Caco-2 (cell line): Measurements from ENCODE around the gene UBE2V1. TPM values are rescaled to one million over a fixed set of nuclear protein-coding genes. Genes with fewer than 3 reads are reported as not detected.
"Not testable (repeated sequence)": the region's sequence is repeated elsewhere in the genome, so short reads cannot be mapped to it uniquely, and the experiment has no call there.

Source experiments
- BruUV-seq: library from RNA; stranded (reverse); fragments of 400-500 nt; replicated peaks from 2 replicates; lab custom pipeline; 2021; lab: Mats Ljungman, UMichigan
- CTCF ChIA-PET: fragments of 300-600 bp; sonication (Branson Sonifier 250); formaldehyde crosslinking; loops from one replicate; lab custom pipeline; 2022; ENCODE audit warnings: antibody characterized with exemption; lab: Charles Lee
- POLR2A ChIA-PET: fragments of 300-600 bp; sonication (Branson Sonifier 250); formaldehyde crosslinking; loops from one replicate; lab custom pipeline; 2022; ENCODE audit warnings: antibody characterized with exemption; lab: Charles Lee
- DNase-seq, 2 experiments: peaks; one replicate each; pipeline versions ENCODE4 v3.0.0 to v3.0.0-alpha.2; 2020 to 2022
- H3K27me3 ChIP-seq: replicated peaks from 2 replicates; pipeline ENCODE4 v1.6.0; 2011; ENCODE audit warnings: low read length; ENCODE audit not compliant: control insufficient read depth, insufficient read depth
- H3K36me3 ChIP-seq: 2 replicates; pipeline ENCODE4 v1.5.1; 2011; ENCODE audit warnings: low read length; ENCODE audit not compliant: control insufficient read depth, insufficient read depth
- H3K4me1 ChIP-seq: fragments of 250-450 bp; sonication (Bioruptor Pico); 2 replicates; pipeline ENCODE4 v1.5.1; 2020; ENCODE audit warnings: mild to moderate bottlenecking
- H3K4me3 ChIP-seq: 2 replicates; pipeline ENCODE4 v1.5.1; 2011; ENCODE audit warnings: low read depth, mild to moderate bottlenecking, control low read depth, low read length
- H3K9me3 ChIP-seq: fragments of 250-450 bp; sonication (Bioruptor Pico); 2 replicates; pipeline ENCODE4 v1.5.1; 2020; ENCODE audit warnings: mild to moderate bottlenecking, moderate library complexity
- H3K27ac Mint-ChIP-seq: one replicate; pipeline ENCODE4 v1.8.0; 2022; ENCODE audit warnings: mixed read lengths; ENCODE audit not compliant: unreplicated experiment
- H3K27me3 Mint-ChIP-seq: one replicate; pipeline ENCODE4 v1.8.0; 2022; ENCODE audit warnings: mixed read lengths; ENCODE audit not compliant: insufficient read depth, unreplicated experiment
- H3K36me3 Mint-ChIP-seq: one replicate; pipeline ENCODE4 v1.8.0; 2022; ENCODE audit warnings: mild to moderate bottlenecking, mixed read lengths; ENCODE audit not compliant: insufficient read depth, unreplicated experiment
- H3K4me1 Mint-ChIP-seq: one replicate; pipeline ENCODE4 v1.8.0; 2022; ENCODE audit warnings: low read depth, mixed read lengths; ENCODE audit not compliant: unreplicated experiment
- H3K4me3 Mint-ChIP-seq: one replicate; pipeline ENCODE4 v1.8.0; 2022; ENCODE audit warnings: mild to moderate bottlenecking, moderate library complexity, mixed read lengths; ENCODE audit not compliant: unreplicated experiment
- H3K9me3 Mint-ChIP-seq: one replicate; pipeline ENCODE4 v1.8.0; 2022; ENCODE audit warnings: mixed read lengths; ENCODE audit not compliant: unreplicated experiment
- intact Hi-C: fragments of 100-400 bp; cut with micrococcal nuclease; formaldehyde crosslinking; loops from one replicate; pipeline ENCODE4 v1.10.0; 2022; ENCODE audit not compliant: unreplicated experiment
- total RNA-seq: library from RNA; stranded (reverse); gene quantifications from 2 replicates; pipeline ENCODE4 v1.2.3, GENCODE V29; 2022
- TF ChIP-seq, protein P1 (sequence below), 2 experiments: fragments of 200-600 bp in 1 of 2; IDR thresholded peaks; 1 replicate in 1 of 2; 2 replicates in 1 of 2; pipeline versions ENCODE4 v1.5.1 to v1.8.0; 2011 to 2022; ENCODE audit warnings: antibody characterized with exemption in 1 of 2, control low read depth in 1 of 2, inconsistent platforms in 1 of 2, low read depth in 1 of 2, low read length in 1 of 2, mild to moderate bottlenecking in 1 of 2, moderate library complexity in 1 of 2; ENCODE audit not compliant: insufficient read depth in 1 of 2, severe bottlenecking in 1 of 2, unreplicated experiment in 1 of 2

The UBE2V1 gene
- total RNA-seq, 1 experiment from 2014 or later: 485 TPM

DNA sequence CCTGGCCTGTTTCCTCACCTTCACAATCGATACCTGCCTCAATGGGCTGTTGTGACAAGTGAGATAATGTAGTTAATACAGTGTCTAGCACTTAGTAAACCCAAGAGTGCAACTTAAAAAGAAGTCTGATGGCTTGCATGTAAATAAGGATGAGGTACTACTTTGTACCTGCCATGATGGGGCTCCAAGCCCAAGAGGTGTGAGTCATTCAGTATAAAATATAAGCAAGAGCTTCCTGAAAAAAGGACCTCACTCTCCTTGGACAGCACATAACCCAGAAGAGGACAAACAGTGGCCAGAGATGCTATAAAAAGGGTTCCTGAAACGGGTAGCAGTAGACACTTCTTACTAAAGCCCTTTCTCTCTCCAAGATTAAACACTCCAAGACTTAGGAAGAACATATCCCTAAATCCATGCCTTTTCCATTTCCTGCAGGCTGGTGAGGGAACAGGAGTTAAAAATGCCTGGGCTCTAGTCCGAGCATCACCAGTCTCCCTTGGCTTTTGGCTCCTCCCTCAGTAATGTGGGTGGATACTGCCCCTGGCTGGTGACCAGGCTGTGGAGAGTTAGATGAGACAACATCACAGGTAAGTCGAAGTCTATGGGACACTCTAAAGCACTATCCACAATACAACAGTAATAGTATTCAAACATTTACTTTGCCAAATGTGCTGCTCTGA is 4.3 kb downstream of the UBE2V1 start:
- Mint-ChIP-seq H3K27me3 (no peaks in the 10 kb centered on the region), H3K27ac (peak overlapping the region; percentile 57), H3K9me3 (no peaks in the 10 kb centered on the region), H3K4me1 (peaks cover 57% of the 10 kb centered on the region), H3K36me3 (peaks cover 58% of the 10 kb centered on the region), H3K4me3 (no peak overlapping the region)
- DNase-seq: peak in 1 of 2 experiments; percentile 38
- H3K4me3 ChIP-seq: no peak overlapping the region
- TF ChIP-seq, protein P1, sequence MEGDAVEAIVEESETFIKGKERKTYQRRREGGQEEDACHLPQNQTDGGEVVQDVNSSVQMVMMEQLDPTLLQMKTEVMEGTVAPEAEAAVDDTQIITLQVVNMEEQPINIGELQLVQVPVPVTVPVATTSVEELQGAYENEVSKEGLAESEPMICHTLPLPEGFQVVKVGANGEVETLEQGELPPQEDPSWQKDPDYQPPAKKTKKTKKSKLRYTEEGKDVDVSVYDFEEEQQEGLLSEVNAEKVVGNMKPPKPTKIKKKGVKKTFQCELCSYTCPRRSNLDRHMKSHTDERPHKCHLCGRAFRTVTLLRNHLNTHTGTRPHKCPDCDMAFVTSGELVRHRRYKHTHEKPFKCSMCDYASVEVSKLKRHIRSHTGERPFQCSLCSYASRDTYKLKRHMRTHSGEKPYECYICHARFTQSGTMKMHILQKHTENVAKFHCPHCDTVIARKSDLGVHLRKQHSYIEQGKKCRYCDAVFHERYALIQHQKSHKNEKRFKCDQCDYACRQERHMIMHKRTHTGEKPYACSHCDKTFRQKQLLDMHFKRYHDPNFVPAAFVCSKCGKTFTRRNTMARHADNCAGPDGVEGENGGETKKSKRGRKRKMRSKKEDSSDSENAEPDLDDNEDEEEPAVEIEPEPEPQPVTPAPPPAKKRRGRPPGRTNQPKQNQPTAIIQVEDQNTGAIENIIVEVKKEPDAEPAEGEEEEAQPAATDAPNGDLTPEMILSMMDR (IDR thresholded peaks at IDR 0.05; ENCODE audit: insufficient read depth in 1 of 2, low read depth in 1 of 2, low read length in 1 of 2, severe bottlenecking in 1 of 2, unreplicated experiment in 1 of 2): no peak
- H3K27me3 ChIP-seq: no peaks in the 10 kb centered on the region
- H3K4me1 ChIP-seq: peaks cover 67% of the 10 kb centered on the region
- H3K36me3 ChIP-seq: 0 out of 2 replicates have a peak, but pooled peaks cover 2% of the 10 kb centered on the region
- no peaks in the 10 kb centered on the region for H3K9me3 ChIP-seq
- intact Hi-C loops: no loop called here
- POLR2A ChIA-PET: no interaction called here
- no TSS peak for BruUV-seq
- CTCF ChIA-PET: interaction anchor here (0.6 to 1.5 kb wide), 5 partner anchors 9 to 268 kb away, joined by 3 to 8 read pairs (median 4); no protein-coding TSS in a partner anchor

DNA sequence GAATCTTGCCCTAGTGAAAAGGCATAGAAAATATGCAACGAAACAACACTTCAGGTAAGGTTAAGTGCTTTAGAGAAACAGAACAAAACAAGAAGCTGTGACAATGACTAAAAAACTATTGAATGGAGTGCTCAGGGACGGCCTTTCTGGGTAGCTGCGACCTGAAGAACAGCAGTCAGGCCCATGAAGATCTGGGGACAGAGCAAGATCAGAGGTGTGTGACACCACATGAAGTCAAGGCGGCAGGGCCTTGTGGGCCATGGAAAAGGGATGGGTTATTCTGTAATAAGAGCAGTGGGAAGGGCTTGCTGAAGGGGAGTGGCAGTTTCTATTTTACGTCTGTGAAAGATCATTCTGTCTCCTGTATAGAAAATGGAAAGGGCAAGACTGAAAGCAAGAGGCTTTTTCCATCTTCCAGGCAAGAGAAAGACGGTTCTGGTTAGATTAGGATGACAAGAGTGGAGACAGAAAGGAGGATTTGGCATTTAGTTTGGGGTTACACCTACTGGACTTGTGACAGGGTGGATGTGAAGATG is 5.1 kb downstream of the UBE2V1 start:
- POLR2A ChIA-PET: no interaction called here
- intact Hi-C loops: no loop called here
- Mint-ChIP-seq H3K27me3 (no peaks in the 10 kb centered on the region), H3K27ac (peak overlapping the region; percentile 39), H3K4me1 (peaks cover 60% of the 10 kb centered on the region), H3K9me3 (no peaks in the 10 kb centered on the region), H3K4me3 (peak overlapping the region; percentile 11), H3K36me3 (peaks cover 59% of the 10 kb centered on the region)
- no peaks in the 10 kb centered on the region for H3K9me3 ChIP-seq
- 0 out of 2 replicates have a peak, but pooled peaks cover 2% of the 10 kb centered on the region for H3K36me3 ChIP-seq
- CTCF ChIA-PET: interaction anchor here (0.6 to 1.5 kb wide), 2 partner anchors 129 to 267 kb away, joined by 3 to 6 read pairs; no protein-coding TSS in a partner anchor
- BruUV-seq: no TSS peak
- no peaks in the 10 kb centered on the region for H3K27me3 ChIP-seq
- no peak overlapping the region for H3K4me3 ChIP-seq
- DNase-seq: peak in 1 of 2 experiments; percentile 34
- H3K4me1 ChIP-seq: peaks cover 72% of the 10 kb centered on the region
- TF ChIP-seq, protein P1 (IDR thresholded peaks at IDR 0.05; ENCODE audit: insufficient read depth in 1 of 2, low read depth in 1 of 2, low read length in 1 of 2, severe bottlenecking in 1 of 2, unreplicated experiment in 1 of 2): no peak

DNA sequence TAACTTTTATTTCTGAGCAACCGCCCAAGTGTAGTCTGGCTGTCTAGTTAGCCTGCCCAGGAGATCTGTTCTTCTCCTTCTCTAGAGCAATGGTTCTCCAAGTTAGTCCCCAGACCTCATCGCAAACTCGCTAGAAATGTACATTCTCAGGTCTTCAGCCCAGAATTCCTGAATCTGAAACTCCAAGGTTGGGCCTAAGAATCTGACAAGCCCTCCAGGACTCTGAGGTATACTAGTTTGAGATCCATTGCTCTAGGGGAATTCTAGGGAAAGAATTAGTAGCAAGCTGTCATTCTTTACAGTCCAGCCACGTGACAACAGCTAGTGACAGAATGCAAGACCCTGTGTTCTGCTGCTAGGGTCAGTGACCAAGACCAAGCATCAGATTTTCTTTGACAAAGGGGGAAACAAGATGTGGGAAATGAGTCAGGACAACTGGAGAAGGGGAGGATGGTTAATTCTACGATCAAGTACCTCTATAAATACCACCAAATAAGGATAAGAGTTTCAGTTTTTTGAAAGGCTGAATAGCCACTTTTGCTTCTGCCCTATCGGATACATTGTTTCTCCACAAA is 5.8 kb downstream of the UBE2V1 start:
- peak in 1 of 2 experiments; percentile 25 for DNase-seq
- Histone ChIP-seq H3K4me1 (peaks cover 79% of the 10 kb centered on the region), H3K9me3 (no peaks in the 10 kb centered on the region), H3K27me3 (no peaks in the 10 kb centered on the region), H3K4me3 (no peak overlapping the region), H3K36me3 (peaks cover 2% of the 10 kb centered on the region; the same call in 1 of the 2 replicates)
- no peaks in the 10 kb centered on the region for H3K9me3 Mint-ChIP-seq
- no TSS peak for BruUV-seq
- H3K27ac Mint-ChIP-seq: peak overlapping the region; percentile 39
- intact Hi-C loops: no loop called here
- TF ChIP-seq, protein P1 (IDR thresholded peaks at IDR 0.05; ENCODE audit: insufficient read depth in 1 of 2, low read depth in 1 of 2, low read length in 1 of 2, severe bottlenecking in 1 of 2, unreplicated experiment in 1 of 2): no peak
- POLR2A ChIA-PET: interaction anchor here (0.7 kb wide), 1 partner anchor 128 kb away, joined by 12 read pairs; no protein-coding TSS in a partner anchor
- no peaks in the 10 kb centered on the region for H3K27me3 Mint-ChIP-seq
- peaks cover 58% of the 10 kb centered on the region for H3K36me3 Mint-ChIP-seq
- no peak overlapping the region for H3K4me3 Mint-ChIP-seq
- H3K4me1 Mint-ChIP-seq: peaks cover 60% of the 10 kb centered on the region
- CTCF ChIA-PET: interaction anchor here (0.6 to 1.0 kb wide), 3 partner anchors 162 to 1829 kb away, joined by 3 read pairs; no protein-coding TSS in a partner anchor

DNA sequence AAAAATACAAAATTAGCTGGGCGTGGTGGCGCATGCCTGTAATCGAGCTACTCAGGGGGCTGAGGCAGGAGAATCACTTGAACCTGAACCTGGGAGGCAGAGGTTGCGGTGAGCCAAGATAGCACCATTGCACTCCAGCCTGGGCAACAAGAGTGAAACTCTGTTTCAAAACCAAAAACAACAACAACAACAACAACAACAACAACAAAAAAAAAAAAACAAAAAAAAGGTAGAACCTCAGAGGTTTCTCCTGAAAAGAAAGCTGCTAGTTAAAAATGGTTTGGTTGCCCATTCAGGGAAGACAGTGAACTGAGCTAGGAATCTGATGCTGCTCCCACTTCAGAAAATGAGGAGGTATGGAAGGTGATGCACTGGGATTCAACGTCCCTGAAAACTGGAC is 6.3 kb downstream of the UBE2V1 start:
- H3K4me3 Mint-ChIP-seq, intact Hi-C loops, BruUV-seq, H3K36me3 ChIP-seq, H3K27me3 Mint-ChIP-seq, H3K4me3 ChIP-seq, H3K9me3 ChIP-seq, H3K27me3 ChIP-seq, H3K9me3 Mint-ChIP-seq, DNase-seq: not testable (repeated sequence)
- Mint-ChIP-seq H3K36me3 (peaks cover 58% of the 10 kb centered on the region), H3K4me1 (peaks cover 60% of the 10 kb centered on the region), H3K27ac (peak overlapping the region; percentile 39)
- ChIA-PET CTCF (interaction anchor here (0.6 to 1.7 kb wide), 4 partner anchors 35 to 1830 kb away, joined by 3 to 6 read pairs (median 3); no protein-coding TSS in a partner anchor), POLR2A (interaction anchor here (0.7 kb wide), 1 partner anchor 127 kb away, joined by 12 read pairs; no protein-coding TSS in a partner anchor)
- H3K4me1 ChIP-seq: peaks cover 80% of the 10 kb centered on the region
